Smooth muscle cell of the brain vasculature (primary cell): ENCODE results near the gene HBS1L.

Experiments used
- DNase-seq: peaks from one replicate; pipeline ENCODE4 v3.0.0-alpha.2; 2012; ENCODE audit warnings: low read depth, low spot score

HBS1L gene

DNA sequence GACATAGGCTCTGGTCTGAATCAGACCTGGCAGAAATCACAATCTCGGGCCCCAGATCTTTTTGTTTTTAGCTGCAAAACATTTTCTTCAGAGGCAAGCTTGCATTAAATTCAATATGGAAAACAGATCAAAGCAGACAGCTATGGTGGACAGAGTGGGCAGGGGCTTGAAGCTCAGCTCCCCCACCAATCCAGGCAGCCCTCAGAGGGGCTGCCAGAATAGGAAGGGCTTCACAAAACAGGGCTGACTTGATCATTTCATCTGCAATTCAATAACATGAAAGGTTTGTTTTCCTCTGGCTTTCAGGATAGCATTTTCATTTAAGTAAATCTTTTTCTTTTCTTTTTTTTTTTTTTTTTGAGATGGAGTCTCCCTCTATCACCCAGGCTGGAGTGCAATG lies 55.5 kb downstream of the HBS1L start:
- no peak for DNase-seq

- DNase-seq, result no peak
Measured at GRCh38 chr6:134997133-134997995, 57.3 kb downstream of the HBS1L start.

- no peak for DNase-seq
Measured at GRCh38 chr6:134995536-134995935, 59.1 kb downstream of the HBS1L start.

DNA sequence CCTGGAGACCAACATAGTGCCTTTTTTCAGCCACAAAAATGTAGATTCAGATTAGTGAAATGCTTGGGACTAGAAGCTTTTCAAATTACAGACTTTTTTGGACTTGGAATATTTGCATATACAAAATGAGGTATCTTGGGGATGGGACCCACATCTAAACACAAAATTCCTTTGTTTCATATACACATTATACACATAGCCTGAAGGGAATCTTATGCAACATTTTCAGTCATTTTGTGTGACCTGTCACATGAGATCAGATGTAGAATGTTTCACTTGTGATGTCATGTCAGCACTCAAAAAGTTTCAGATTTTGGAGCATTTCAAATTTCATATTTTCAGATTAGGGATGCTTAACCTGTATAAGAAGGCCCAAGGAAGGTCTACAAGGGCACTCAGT lies 60.2 kb downstream of the HBS1L start:
- DNase-seq, result no peak

GRCh38 chr6:134992155-134992554 lies 62.5 kb downstream of the HBS1L start:
- no peak for DNase-seq

- DNase-seq, result no peak
Measured at GRCh38 chr6:134990262-134990661, 64.4 kb downstream of the HBS1L start.

GRCh38 chr6:134984821-134985220 lies 69.8 kb downstream of the HBS1L start:
- peak; percentile 18 for DNase-seq

DNA sequence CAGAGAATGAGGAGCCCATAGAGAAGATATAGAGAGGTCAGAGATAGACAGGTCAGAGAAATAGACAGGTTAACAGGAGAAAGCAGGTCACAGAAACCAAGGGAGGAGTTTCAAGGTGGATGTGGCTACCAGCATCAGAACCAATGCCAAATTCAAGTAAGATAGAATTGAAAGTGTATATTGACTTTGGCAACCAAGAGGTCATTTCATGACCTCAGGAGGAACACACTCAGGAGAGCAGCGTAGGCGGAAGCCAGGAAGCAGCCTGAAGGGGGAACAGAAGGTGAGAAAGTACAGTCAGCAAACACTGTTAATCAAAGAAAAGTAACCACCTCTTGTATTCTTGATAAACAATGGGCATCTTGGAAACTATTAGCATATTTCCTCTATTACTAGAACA lies 70.8 kb downstream of the HBS1L start:
- DNase-seq, result no peak

DNA sequence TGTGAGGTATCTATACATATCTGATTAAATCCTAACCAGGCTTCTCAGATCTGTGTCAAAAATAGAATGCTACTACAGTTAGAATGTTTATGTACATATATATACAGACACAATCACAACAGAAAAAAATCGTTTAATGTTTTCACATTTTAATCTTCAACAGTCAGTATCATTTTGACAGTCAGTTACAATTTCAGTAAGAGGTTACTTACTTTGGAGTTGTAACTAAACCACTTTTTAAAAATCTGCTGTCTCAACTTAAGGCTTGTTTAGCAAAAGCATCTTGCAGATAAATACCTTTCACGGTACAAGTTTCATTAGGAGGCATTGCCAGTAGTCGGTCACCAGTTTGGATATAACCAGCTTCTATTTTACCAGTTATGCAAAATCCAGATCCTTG lies 72.5 kb downstream of the HBS1L start:
- DNase-seq, result no peak

DNA sequence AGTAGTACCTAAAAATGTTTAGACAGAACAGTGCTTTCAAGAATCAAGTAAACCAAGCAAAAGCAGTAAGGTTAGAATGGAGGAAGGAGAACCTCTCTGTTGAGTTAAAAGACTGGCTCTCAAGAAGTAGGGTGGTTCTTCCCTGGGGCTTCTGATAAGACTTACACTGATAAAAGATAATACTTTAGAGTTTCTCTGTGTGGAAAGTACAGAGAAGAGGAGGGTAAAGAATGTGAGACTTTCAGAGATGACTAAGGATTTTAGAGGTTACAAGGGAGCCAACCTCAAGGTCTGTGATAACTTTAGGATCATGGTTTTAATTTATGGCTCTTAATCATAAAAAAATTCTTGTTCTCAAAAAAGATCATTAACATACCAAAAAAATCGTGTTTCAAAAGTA lies 73.8 kb downstream of the HBS1L start:
- DNase-seq, result no peak

GRCh38 chr6:134979142-134979541 lies 75.5 kb downstream of the HBS1L start:
- DNase-seq, result no peak

GRCh38 chr6:134974370-134974769 lies 80.3 kb downstream of the HBS1L start:
- no peak for DNase-seq

GRCh38 chr6:134967711-134968110 lies 86.9 kb downstream of the HBS1L start:
- no peak for DNase-seq

GRCh38 chr6:134964451-134965203 lies 90.0 kb downstream of the HBS1L start:
- DNase-seq, result no peak

GRCh38 chr6:134962421-134962820 lies 92.2 kb downstream of the HBS1L start:
- no peak for DNase-seq

DNA sequence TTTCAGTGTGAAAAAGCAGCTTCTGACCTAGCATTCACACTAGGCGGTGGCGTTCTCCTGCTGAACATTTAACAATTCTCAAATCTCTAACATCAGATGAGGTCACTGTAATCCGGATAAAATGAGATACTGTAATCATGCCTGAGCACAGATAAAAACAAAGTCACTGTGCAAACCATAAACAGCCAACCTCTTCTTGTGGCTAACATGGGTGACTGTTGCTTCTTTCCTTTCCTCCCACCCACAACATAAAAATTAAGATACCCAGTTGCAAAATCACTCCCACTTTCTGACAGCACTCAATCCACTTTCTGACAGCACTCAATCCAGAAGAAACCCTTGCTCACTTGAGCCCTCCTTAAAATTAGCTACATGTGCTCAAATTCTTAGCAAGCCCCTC lies 93.3 kb downstream of the HBS1L start:
- no peak for DNase-seq

- DNase-seq, result no peak
Measured at GRCh38 chr6:134959603-134960002, 95.0 kb downstream of the HBS1L start.

- DNase-seq, result no peak
Measured at GRCh38 chr6:134956676-134957075, 97.9 kb downstream of the HBS1L start.

DNA sequence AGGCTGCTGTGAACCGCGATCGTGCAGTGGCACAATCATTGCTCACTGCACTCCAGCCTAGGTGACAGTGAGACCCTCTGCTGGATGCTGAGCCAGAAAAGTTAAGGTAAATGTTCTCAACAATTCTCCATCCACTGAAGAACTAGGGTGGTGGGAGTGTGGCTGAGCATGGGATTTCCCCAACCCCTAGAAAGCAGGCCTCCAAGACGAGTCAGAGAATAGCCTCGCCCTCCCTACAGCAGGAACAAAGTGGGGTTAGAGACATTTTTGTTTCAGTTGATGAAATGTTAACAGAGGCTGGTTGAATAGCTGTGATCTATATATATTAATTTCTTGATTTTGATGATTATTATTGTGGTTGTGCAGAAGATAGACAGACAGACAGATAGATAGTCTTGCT lies 98.6 kb downstream of the HBS1L start:
- DNase-seq, result no peak

DNA sequence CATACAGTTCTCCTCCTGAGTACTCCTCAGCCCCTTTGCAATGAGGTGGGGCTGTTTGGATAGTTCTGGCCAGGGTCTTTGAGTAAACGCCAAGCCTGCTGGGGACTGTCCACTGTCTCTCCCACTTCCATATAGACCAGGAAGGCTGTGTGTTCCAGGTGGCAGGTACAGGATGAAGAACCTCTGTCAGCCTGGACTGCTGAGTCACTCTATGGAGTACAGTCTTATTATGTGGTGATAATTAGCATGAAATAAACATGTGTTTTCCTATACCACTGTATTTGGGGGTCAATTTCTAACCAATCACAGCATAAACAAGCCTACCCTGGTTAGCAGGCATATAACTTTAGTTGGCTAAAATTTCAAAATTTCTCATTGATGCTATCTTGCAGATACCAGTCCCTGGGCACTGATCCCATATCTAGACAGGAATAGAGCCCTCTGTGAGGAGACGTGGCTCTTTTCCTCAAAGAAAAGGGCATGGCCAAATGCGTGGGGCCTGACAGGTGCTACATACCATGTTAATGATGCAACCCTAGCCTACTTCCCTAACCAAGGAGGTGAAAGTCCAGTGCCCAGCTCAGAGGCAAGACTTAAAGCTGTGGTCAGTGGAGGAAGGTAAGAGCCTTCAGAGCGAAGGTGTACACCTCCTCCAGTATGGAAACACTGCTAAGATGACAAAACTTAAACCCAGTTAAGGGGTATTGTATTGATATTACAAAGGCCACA lies 100.2 kb downstream of the HBS1L start:
- no peak for DNase-seq

GRCh38 chr6:134951494-134952263 lies 102.9 kb downstream of the HBS1L start:
- DNase-seq, result no peak

- DNase-seq, result no peak
Measured at GRCh38 chr6:134950482-134950881, 104.1 kb downstream of the HBS1L start.
